Measurements from ENCODE around the gene SIRT4. TPM values are rescaled to one million over a fixed set of nuclear protein-coding genes. Genes with fewer than 3 reads are reported as not detected.

SIRT4 gene
- total RNA-seq, 2 donors from 2014 or later: 1.3 to 1.6 TPM

GRCh38 chr12:120337730-120338129 is 35.6 kb downstream of the SIRT4 start:
- Histone ChIP-seq H3K9ac (ENCODE audit: low read depth in 2 of 2, low read length in 2 of 2) (no peak overlapping the region), H3K27me3 (no peaks in the 10 kb centered on the region), H3K9me3 (no peaks in the 10 kb centered on the region), H3K36me3 (no peaks in the 10 kb centered on the region), H3K4me3 (no peak overlapping the region), H3K4me1 (no peaks in the 10 kb centered on the region), H3K27ac (no peak overlapping the region)
- DNase-seq: no peak
- no peak for TF ChIP-seq CTCF (IDR thresholded peaks at IDR 0.05)
- intact Hi-C loops (cut with DNase I): no loop called here

- Histone ChIP-seq H3K4me1 (no peaks in the 10 kb centered on the region), H3K27ac (no peak overlapping the region), H3K27me3 (no peaks in the 10 kb centered on the region), H3K4me3 (no peak overlapping the region), H3K36me3 (no peaks in the 10 kb centered on the region), H3K9ac (ENCODE audit: low read depth in 2 of 2, low read length in 2 of 2) (no peak overlapping the region), H3K9me3 (no peaks in the 10 kb centered on the region)
- intact Hi-C loops (cut with DNase I): no loop called here
- no peak for TF ChIP-seq CTCF (IDR thresholded peaks at IDR 0.05)
- no peak for DNase-seq
Observed at GRCh38 chr12:120339256-120339655, 37.1 kb downstream of the SIRT4 start.

- Histone ChIP-seq H3K4me3 (no peak overlapping the region), H3K9ac (ENCODE audit: low read depth in 2 of 2, low read length in 2 of 2) (no peak overlapping the region), H3K27me3 (no peaks in the 10 kb centered on the region), H3K4me1 (no peaks in the 10 kb centered on the region), H3K27ac (no peak overlapping the region), H3K36me3 (no peaks in the 10 kb centered on the region), H3K9me3 (no peaks in the 10 kb centered on the region)
- intact Hi-C loops (cut with DNase I): no loop called here
- no peak for TF ChIP-seq CTCF (IDR thresholded peaks at IDR 0.05)
- no peak for DNase-seq
Observed at GRCh38 chr12:120342175-120343038, 40.3 kb downstream of the SIRT4 start.

GRCh38 chr12:120343039-120343537 is 41.0 kb downstream of the SIRT4 start:
- Histone ChIP-seq H3K27ac (no peak overlapping the region), H3K27me3 (no peaks in the 10 kb centered on the region), H3K4me1 (no peaks in the 10 kb centered on the region), H3K9ac (ENCODE audit: low read depth in 2 of 2, low read length in 2 of 2) (no peak overlapping the region), H3K4me3 (no peak overlapping the region), H3K36me3 (no peaks in the 10 kb centered on the region), H3K9me3 (no peaks in the 10 kb centered on the region)
- intact Hi-C loops (cut with DNase I): no loop called here
- no peak for TF ChIP-seq CTCF (IDR thresholded peaks at IDR 0.05)
- DNase-seq: no peak

GRCh38 chr12:120343692-120344091 is 41.6 kb downstream of the SIRT4 start:
- no peak for TF ChIP-seq CTCF (IDR thresholded peaks at IDR 0.05)
- no peaks in the 10 kb centered on the region for H3K4me1 ChIP-seq
- no peak overlapping the region for H3K4me3 ChIP-seq
- no peak overlapping the region for H3K27ac ChIP-seq
- H3K27me3 ChIP-seq: no peaks in the 10 kb centered on the region
- no peaks in the 10 kb centered on the region for H3K36me3 ChIP-seq
- H3K9ac ChIP-seq (ENCODE audit: low read depth in 2 of 2, low read length in 2 of 2): no peak overlapping the region
- DNase-seq: no peak
- no peaks in the 10 kb centered on the region for H3K9me3 ChIP-seq
- intact Hi-C loops (cut with DNase I): no loop called here
